Calu3 (cell line): ENCODE data around the gene CCDC120. TPM values are rescaled to one million over a fixed set of nuclear protein-coding genes. Genes with fewer than 3 reads are reported as not detected.

Experiments used
- BruUV-seq: library from RNA; stranded (reverse); fragments of 400-500 nt; replicated peaks from 2 replicates; lab custom pipeline; 2021; lab: Mats Ljungman, UMichigan
- CTCF ChIA-PET: fragments of 300-600 bp; sonication (Branson Sonifier 250); formaldehyde crosslinking; loops from one replicate; lab custom pipeline; 2022; ENCODE audit warnings: antibody characterized with exemption; lab: Charles Lee
- DNase-seq: peaks from one replicate; pipeline ENCODE4 v3.0.0; 2022
- H3K27ac Mint-ChIP-seq: one replicate; pipeline ENCODE4 v1.8.0; 2022; ENCODE audit warnings: mixed read lengths; ENCODE audit not compliant: unreplicated experiment
- H3K27me3 Mint-ChIP-seq: one replicate; pipeline ENCODE4 v1.8.0; 2022; ENCODE audit warnings: mixed read lengths; ENCODE audit not compliant: unreplicated experiment
- H3K36me3 Mint-ChIP-seq: one replicate; pipeline ENCODE4 v1.8.0; 2022; ENCODE audit warnings: mild to moderate bottlenecking, moderate library complexity, mixed read lengths; ENCODE audit not compliant: insufficient read depth, unreplicated experiment
- H3K4me1 Mint-ChIP-seq: one replicate; pipeline ENCODE4 v1.8.0; 2022; ENCODE audit warnings: mild to moderate bottlenecking, low read depth, mixed read lengths; ENCODE audit not compliant: unreplicated experiment
- H3K4me3 Mint-ChIP-seq: one replicate; pipeline ENCODE4 v1.8.0; 2022; ENCODE audit warnings: mild to moderate bottlenecking, low read depth, moderate library complexity, mixed read lengths; ENCODE audit not compliant: unreplicated experiment
- H3K9me3 Mint-ChIP-seq: one replicate; pipeline ENCODE4 v1.8.0; 2022; ENCODE audit warnings: low read depth, mixed read lengths; ENCODE audit not compliant: unreplicated experiment
- CTCF ChIP-seq: fragments of 200-600 bp; IDR thresholded peaks from one replicate; pipeline ENCODE4 v1.8.0; 2022; ENCODE audit warnings: antibody characterized with exemption; ENCODE audit not compliant: unreplicated experiment
- intact Hi-C: fragments of 100-400 bp; cut with micrococcal nuclease; formaldehyde crosslinking; loops from one replicate; pipeline ENCODE4 v1.10.0; 2022; ENCODE audit not compliant: unreplicated experiment
- total RNA-seq: library from RNA; stranded (reverse); gene quantifications from 2 replicates; pipeline ENCODE4 v1.2.3, GENCODE V29; 2022

CCDC120 gene
- total RNA-seq, 1 experiment from 2014 or later: 30.8 TPM

GRCh38 chrX:49041744-49042580 lies 16.8 kb upstream of the CCDC120 start:
- Mint-ChIP-seq H3K27ac (peak overlapping the region; percentile 93), H3K4me1 (peaks cover 36% of the 10 kb centered on the region), H3K4me3 (peak overlapping the region; percentile 89), H3K9me3 (no peaks in the 10 kb centered on the region), H3K27me3 (no peaks in the 10 kb centered on the region), H3K36me3 (peaks cover 58% of the 10 kb centered on the region)
- intact Hi-C loops: loop anchor here (2.0 to 10.0 kb wide), 4 partner anchors 40 to 237 kb away; partner anchors contain the start of genes GRIPAP1, HDAC6, KCND1 and PIM2
- CTCF ChIA-PET: no interaction called here
- TF ChIP-seq CTCF: no peak
- no peak for DNase-seq
- BruUV-seq: TSS peak; percentile 68

- peak overlapping the region; percentile 89 for H3K4me3 Mint-ChIP-seq
- intact Hi-C loops: loop anchor here (1.0 to 10.0 kb wide), 4 partner anchors 16 to 238 kb away; partner anchors contain the start of genes CCDC120, GRIPAP1, HDAC6 and KCND1
- TSS peak; percentile 55 for BruUV-seq
- no peaks in the 10 kb centered on the region for H3K27me3 Mint-ChIP-seq
- CTCF ChIA-PET: interaction anchor here (0.6 to 1.7 kb wide), 5 partner anchors 40 to 425 kb away, joined by 3 to 16 read pairs (median 5); partner anchors contain the start of genes GRIPAP1 and HDAC6
- H3K27ac Mint-ChIP-seq: peak overlapping the region; percentile 93
- H3K36me3 Mint-ChIP-seq: peaks cover 55% of the 10 kb centered on the region
- no peaks in the 10 kb centered on the region for H3K9me3 Mint-ChIP-seq
- peaks cover 36% of the 10 kb centered on the region for H3K4me1 Mint-ChIP-seq
- DNase-seq: no peak
- TF ChIP-seq CTCF: no peak
Measured at GRCh38 chrX:49042581-49043219, 16.1 kb upstream of the CCDC120 start.

GRCh38 chrX:49043220-49043986 lies 15.4 kb upstream of the CCDC120 start, which contains the start of gene TFE3:
Gene TFE3, minus strand, starts transcription at chrX:49043357. Its CDS starts 131 bp downstream, at chrX:49043226.
- Mint-ChIP-seq H3K9me3 (no peaks in the 10 kb centered on the region), H3K4me3 (peak within 1 kb of the TSS; percentile 89), H3K27me3 (no peaks in the 10 kb centered on the region), H3K4me1 (peaks cover 36% of the 10 kb centered on the region), H3K27ac (peak within 1 kb of the TSS; percentile 93), H3K36me3 (peaks cover 48% of the 10 kb centered on the region)
- peak; percentile 53 for TF ChIP-seq CTCF
- peak; percentile 97 for DNase-seq
- no TSS peak for BruUV-seq
- intact Hi-C loops: loop anchor here (1.0 to 10.0 kb wide), 4 partner anchors 15 to 239 kb away; partner anchors contain the start of genes CCDC120, GRIPAP1, HDAC6 and KCND1
- CTCF ChIA-PET: interaction anchor here (0.6 to 1.7 kb wide), 6 partner anchors 41 to 426 kb away, joined by 3 to 16 read pairs (median 4); partner anchors contain the start of genes GRIPAP1 and HDAC6

GRCh38 chrX:49043987-49044281 lies 14.9 kb upstream of the CCDC120 start:
- no peak for DNase-seq
- no peaks in the 10 kb centered on the region for H3K27me3 Mint-ChIP-seq
- H3K9me3 Mint-ChIP-seq: no peaks in the 10 kb centered on the region
- H3K27ac Mint-ChIP-seq: peak overlapping the region; percentile 93
- peak overlapping the region; percentile 89 for H3K4me3 Mint-ChIP-seq
- TSS peak; percentile 58 for BruUV-seq
- H3K4me1 Mint-ChIP-seq: peaks cover 33% of the 10 kb centered on the region
- CTCF ChIA-PET: interaction anchor here (1.2 to 1.7 kb wide), 2 partner anchors 41 to 72 kb away, joined by 3 to 16 read pairs; partner anchors contain the start of gene GRIPAP1
- H3K36me3 Mint-ChIP-seq: peaks cover 43% of the 10 kb centered on the region
- intact Hi-C loops: loop anchor here (1.0 to 10.0 kb wide), 4 partner anchors 14 to 239 kb away; partner anchors contain the start of genes CCDC120, GRIPAP1, HDAC6 and KCND1
- TF ChIP-seq CTCF: no peak
